AG04450 (cell line): ENCODE measurements around the gene ATP2A3. TPM values are rescaled to one million over a fixed set of nuclear protein-coding genes. Genes with fewer than 3 reads are reported as not detected.

Experiments used
- CTCF ChIA-PET: fragments of 300-600, 350-600 bp; formaldehyde crosslinking; extraction: SDS; loops from one replicate; lab custom pipeline; 2022; ENCODE audit warnings: antibody characterized with exemption, inconsistent platforms; lab: Charles Lee
- POLR2A ChIA-PET: fragments of 350-600 bp; formaldehyde crosslinking; extraction: SDS; loops from one replicate; lab custom pipeline; 2021; ENCODE audit warnings: antibody characterized with exemption, inconsistent platforms; lab: Yijun Ruan, JAX
- DNase-seq: peaks from one replicate; pipeline ENCODE4 v3.0.0-alpha.2; 2011; ENCODE audit warnings: low read depth, low spot score
- H3K27ac ChIP-seq: one replicate; pipeline ENCODE4 v1.5.1; 2012; ENCODE audit warnings: low read depth, low read length, control low read depth
- H3K27me3 ChIP-seq: one replicate; pipeline ENCODE4 v1.6.0; 2012; ENCODE audit warnings: low read length; ENCODE audit not compliant: control insufficient read depth, insufficient read depth
- H3K4me3 ChIP-seq: 2 replicates; pipeline ENCODE4 v1.5.1; 2011; ENCODE audit warnings: mild to moderate bottlenecking, low read depth, low read length, control low read depth
- H3K9me3 ChIP-seq: 2 replicates; pipeline ENCODE4 v1.5.1; 2012; ENCODE audit warnings: low read length; ENCODE audit not compliant: control insufficient read depth, insufficient read depth
- CTCF ChIP-seq: IDR thresholded peaks from 2 replicates; pipeline ENCODE4 v1.5.1; 2011; ENCODE audit warnings: low read depth, low read length, control low read depth, inconsistent platforms
- polyA plus RNA-seq: library from polyadenylated mRNA; depleted of rRNA; stranded (reverse); fragments of >200 nt; gene quantifications from 2 replicates; pipeline ENCODE4 v1.2.3, GENCODE V29; 2011

Gene ATP2A3
- polyA plus RNA-seq, 1 experiment = 0.46 TPM

GRCh38 chr17:3909257-3909656, 55.0 kb downstream of the ATP2A3 start:
- Histone ChIP-seq H3K9me3 (peaks cover 5% of the 10 kb centered on the region; the same call in 1 of the 2 replicates), H3K27ac (no peak overlapping the region), H3K4me3 (no peak overlapping the region), H3K27me3 (peaks cover 4% of the 10 kb centered on the region)
- ChIA-PET CTCF (no interaction called here), POLR2A (no interaction called here)
- TF ChIP-seq CTCF = no peak
- DNase-seq = no peak

DNA sequence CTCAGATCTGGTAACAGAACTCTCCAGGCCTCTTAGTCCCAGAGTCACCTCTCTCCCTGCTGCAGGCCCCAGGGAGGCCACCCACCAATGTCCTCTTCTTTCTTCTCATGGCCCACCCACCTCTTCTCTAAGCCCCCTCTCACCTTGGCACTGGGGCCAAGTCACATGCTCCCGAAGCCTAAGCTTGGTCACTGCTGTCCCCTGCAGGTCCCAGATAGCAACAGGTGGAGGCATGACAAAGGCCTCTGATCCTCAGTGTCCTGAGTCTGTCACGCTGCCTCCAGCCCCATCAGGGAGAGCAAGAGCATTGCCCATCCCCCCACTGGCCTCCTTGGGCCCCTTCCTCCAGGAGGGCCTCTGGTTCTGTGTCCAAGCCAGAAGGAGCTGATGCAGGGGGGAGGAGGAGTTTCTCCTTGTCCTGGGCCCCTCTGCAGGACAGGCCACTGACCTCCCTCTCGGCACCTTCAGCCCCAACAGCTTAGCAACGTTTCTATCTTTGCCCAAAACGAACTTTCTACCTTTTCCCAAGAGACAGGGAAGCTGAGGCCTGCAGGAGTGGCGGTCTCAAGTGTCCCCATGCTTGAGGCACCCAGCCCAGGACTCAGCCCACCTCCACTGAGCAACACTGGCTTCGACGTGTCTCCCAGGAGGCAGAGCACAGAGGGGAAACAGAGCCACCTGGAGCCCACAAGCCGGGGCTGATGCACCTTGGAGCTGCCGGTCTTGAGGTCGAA, 56.6 kb downstream of the ATP2A3 start:
- TF ChIP-seq CTCF = peak; percentile 14; the same call in 1 of the 2 replicates
- Histone ChIP-seq H3K27me3 (peaks cover 7% of the 10 kb centered on the region), H3K9me3 (peaks cover 5% of the 10 kb centered on the region; the same call in 1 of the 2 replicates), H3K4me3 (no peak overlapping the region), H3K27ac (no peak overlapping the region)
- ChIA-PET CTCF (interaction anchor here (1.2 kb wide), 1 partner anchor 62 kb away, joined by 4 read pairs; the partner anchor contains the start of gene NCBP3), POLR2A (no interaction called here)
- DNase-seq = no peak

DNA sequence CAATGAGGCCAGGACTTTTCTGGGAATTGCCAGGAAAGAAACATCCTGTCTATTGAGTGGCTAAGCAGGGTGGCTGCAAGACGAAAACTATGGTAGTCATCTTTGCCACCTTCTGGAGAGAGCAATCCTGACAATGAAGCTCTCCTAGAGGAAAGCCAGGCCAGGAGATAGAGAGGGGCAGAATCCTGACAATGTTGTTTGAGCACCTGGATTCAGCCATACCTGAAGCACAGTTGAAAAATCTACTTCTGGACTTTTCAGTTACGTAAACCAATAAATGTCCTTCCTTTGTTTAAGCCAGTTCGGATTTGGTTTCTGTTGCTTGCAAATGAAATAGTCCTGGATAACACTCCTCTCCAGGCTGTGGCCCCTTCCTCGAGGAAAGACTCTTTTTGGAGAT, 57.4 kb downstream of the ATP2A3 start:
- no peak overlapping the region for H3K27ac ChIP-seq
- ChIA-PET CTCF (interaction anchor here (1.2 kb wide), 1 partner anchor 61 kb away, joined by 4 read pairs; the partner anchor contains the start of gene NCBP3), POLR2A (no interaction called here)
- H3K9me3 ChIP-seq = peaks cover 3% of the 10 kb centered on the region; the same call in 1 of the 2 replicates
- no peak for DNase-seq
- peaks cover 7% of the 10 kb centered on the region for H3K27me3 ChIP-seq
- TF ChIP-seq CTCF = no peak
- H3K4me3 ChIP-seq = no peak overlapping the region

GRCh38 chr17:3905017-3905520, 59.2 kb downstream of the ATP2A3 start:
- POLR2A ChIA-PET = no interaction called here
- Histone ChIP-seq H3K27ac (no peak overlapping the region), H3K4me3 (no peak overlapping the region), H3K9me3 (no peaks in the 10 kb centered on the region; the same call in 1 of the 2 replicates), H3K27me3 (peaks cover 5% of the 10 kb centered on the region)
- CTCF ChIA-PET = interaction anchor here (0.6 to 2.9 kb wide), 2 partner anchors 8 to 59 kb away, joined by 3 to 24 read pairs; partner anchors contain the start of gene NCBP3
- DNase-seq = no peak
- TF ChIP-seq CTCF = no peak

DNA sequence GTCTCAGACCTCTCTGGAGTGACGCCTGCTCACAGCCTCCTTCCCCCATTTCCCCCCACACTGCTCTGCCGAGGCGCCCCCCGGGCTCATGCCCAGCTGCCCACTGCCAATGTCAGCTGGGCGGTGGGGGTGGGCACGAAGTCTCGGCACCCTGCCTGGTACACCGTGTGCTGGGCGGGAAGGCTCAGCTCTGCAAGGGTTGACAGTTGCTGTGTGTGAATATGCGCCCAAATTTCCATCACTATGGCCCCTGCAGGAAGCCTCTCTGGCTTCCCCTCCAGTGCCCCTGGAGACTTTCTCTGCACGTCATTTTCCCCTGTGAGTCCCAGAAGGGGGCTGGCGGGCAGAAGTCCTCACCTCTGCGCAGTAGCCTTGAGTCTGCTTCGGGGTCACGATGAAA, 59.7 kb downstream of the ATP2A3 start:
- H3K27ac ChIP-seq = no peak overlapping the region
- ChIA-PET CTCF (interaction anchor here (2.9 kb wide), 1 partner anchor 9 kb away, joined by 24 read pairs; no protein-coding TSS in a partner anchor), POLR2A (no interaction called here)
- H3K27me3 ChIP-seq = peaks cover 4% of the 10 kb centered on the region
- DNase-seq = no peak
- H3K4me3 ChIP-seq = no peak overlapping the region
- H3K9me3 ChIP-seq = no peaks in the 10 kb centered on the region; the same call in 1 of the 2 replicates
- TF ChIP-seq CTCF = no peak
